ENCODE results near the gene MPC1L. TPM values are rescaled to one million over a fixed set of nuclear protein-coding genes. Genes with fewer than 3 reads are reported as not detected.

MPC1L gene
- total RNA-seq, 1 experiment from 2014 or later = not detected

- POLR2A ChIA-PET = no interaction called here
- no peak for DNase-seq (ENCODE audit: unreplicated experiment)
- BruUV-seq (replicated peaks) = no TSS peak
- intact Hi-C loops (cut with micrococcal nuclease) = no loop called here
- H3K36me3 Mint-ChIP-seq (ENCODE audit: insufficient read depth, unreplicated experiment) = peaks cover 32% of the 10 kb centered on the region
- H3K27me3 Mint-ChIP-seq (ENCODE audit: insufficient read depth, unreplicated experiment) = peaks cover under 1% of the 10 kb centered on the region
- no peaks in the 10 kb centered on the region for H3K9me3 Mint-ChIP-seq (ENCODE audit: unreplicated experiment)
- TF ChIP-seq CTCF (IDR thresholded peaks at IDR 0.05; ENCODE audit: unreplicated experiment) = no peak
- no peak overlapping the region for H3K4me3 Mint-ChIP-seq (ENCODE audit: unreplicated experiment)
- CTCF ChIA-PET = interaction anchor here (2.9 kb wide), 1 partner anchor 10 kb away, joined by 7 read pairs; no protein-coding TSS in a partner anchor
- no peaks in the 10 kb centered on the region for H3K4me1 Mint-ChIP-seq (ENCODE audit: insufficient read depth, unreplicated experiment)
- no peak overlapping the region for H3K27ac Mint-ChIP-seq (ENCODE audit: low read depth, unreplicated experiment)
Measured at GRCh38 chrX:40661489-40661888, 38.3 kb downstream of the MPC1L start.

- peaks cover 16% of the 10 kb centered on the region for H3K27me3 Mint-ChIP-seq (ENCODE audit: insufficient read depth, unreplicated experiment)
- no peak for TF ChIP-seq CTCF (IDR thresholded peaks at IDR 0.05; ENCODE audit: unreplicated experiment)
- H3K9me3 Mint-ChIP-seq (ENCODE audit: unreplicated experiment) = no peaks in the 10 kb centered on the region
- ChIA-PET POLR2A (interaction anchor here (1.2 kb wide), 1 partner anchor 10 kb away, joined by 3 read pairs; no protein-coding TSS in a partner anchor), CTCF (interaction anchor here (0.8 to 0.9 kb wide), 3 partner anchors 12 to 74 kb away, joined by 3 read pairs; no protein-coding TSS in a partner anchor)
- DNase-seq (ENCODE audit: unreplicated experiment) = no peak
- no peaks in the 10 kb centered on the region for H3K4me1 Mint-ChIP-seq (ENCODE audit: insufficient read depth, unreplicated experiment)
- intact Hi-C loops (cut with micrococcal nuclease) = no loop called here
- no peak overlapping the region for H3K27ac Mint-ChIP-seq (ENCODE audit: low read depth, unreplicated experiment)
- no peak overlapping the region for H3K4me3 Mint-ChIP-seq (ENCODE audit: unreplicated experiment)
- no TSS peak for BruUV-seq (replicated peaks)
- peaks cover 35% of the 10 kb centered on the region for H3K36me3 Mint-ChIP-seq (ENCODE audit: insufficient read depth, unreplicated experiment)
Measured at GRCh38 chrX:40663078-40663740, 40.0 kb downstream of the MPC1L start.

- POLR2A ChIA-PET = interaction anchor here (1.0 to 1.2 kb wide), 2 partner anchors 9 to 133 kb away, joined by 3 read pairs; no protein-coding TSS in a partner anchor
- Mint-ChIP-seq H3K4me1 (ENCODE audit: insufficient read depth, unreplicated experiment) (no peaks in the 10 kb centered on the region), H3K4me3 (ENCODE audit: unreplicated experiment) (no peak overlapping the region), H3K27me3 (ENCODE audit: insufficient read depth, unreplicated experiment) (peaks cover 16% of the 10 kb centered on the region), H3K27ac (ENCODE audit: low read depth, unreplicated experiment) (no peak overlapping the region), H3K36me3 (ENCODE audit: insufficient read depth, unreplicated experiment) (peaks cover 33% of the 10 kb centered on the region), H3K9me3 (ENCODE audit: unreplicated experiment) (no peaks in the 10 kb centered on the region)
- intact Hi-C loops (cut with micrococcal nuclease) = no loop called here
- peak; percentile 4 for DNase-seq (ENCODE audit: unreplicated experiment)
- TF ChIP-seq CTCF (IDR thresholded peaks at IDR 0.05; ENCODE audit: unreplicated experiment) = peak; percentile 17
- BruUV-seq (replicated peaks) = no TSS peak
- CTCF ChIA-PET = interaction anchor here (0.6 to 1.1 kb wide), 5 partner anchors 13 to 1515 kb away, joined by 3 to 4 read pairs (median 3); no protein-coding TSS in a partner anchor
Measured at GRCh38 chrX:40663880-40664630, 40.8 kb downstream of the MPC1L start.

- DNase-seq (ENCODE audit: unreplicated experiment) = no peak
- Mint-ChIP-seq H3K9me3 (ENCODE audit: unreplicated experiment) (no peaks in the 10 kb centered on the region), H3K36me3 (ENCODE audit: insufficient read depth, unreplicated experiment) (peaks cover 27% of the 10 kb centered on the region), H3K27ac (ENCODE audit: low read depth, unreplicated experiment) (no peak overlapping the region), H3K27me3 (ENCODE audit: insufficient read depth, unreplicated experiment) (peaks cover 31% of the 10 kb centered on the region), H3K4me3 (ENCODE audit: unreplicated experiment) (no peak overlapping the region), H3K4me1 (ENCODE audit: insufficient read depth, unreplicated experiment) (no peaks in the 10 kb centered on the region)
- no TSS peak for BruUV-seq (replicated peaks)
- ChIA-PET POLR2A (no interaction called here), CTCF (interaction anchor here (2.3 kb wide), 1 partner anchor 123 kb away, joined by 12 read pairs; no protein-coding TSS in a partner anchor)
- intact Hi-C loops (cut with micrococcal nuclease) = no loop called here
- no peak for TF ChIP-seq CTCF (IDR thresholded peaks at IDR 0.05; ENCODE audit: unreplicated experiment)
Measured at GRCh38 chrX:40671126-40671525, 47.9 kb downstream of the MPC1L start.
